GM12801 (cell line): ENCODE results near the gene POLE2.

Source experiments
- CTCF ChIP-seq: IDR thresholded peaks from one replicate; pipeline ENCODE4 v1.5.1; 2011; ENCODE audit warnings: control low read depth; ENCODE audit not compliant: insufficient read length; ENCODE audit errors: extremely low read depth

The POLE2 gene, protein sequence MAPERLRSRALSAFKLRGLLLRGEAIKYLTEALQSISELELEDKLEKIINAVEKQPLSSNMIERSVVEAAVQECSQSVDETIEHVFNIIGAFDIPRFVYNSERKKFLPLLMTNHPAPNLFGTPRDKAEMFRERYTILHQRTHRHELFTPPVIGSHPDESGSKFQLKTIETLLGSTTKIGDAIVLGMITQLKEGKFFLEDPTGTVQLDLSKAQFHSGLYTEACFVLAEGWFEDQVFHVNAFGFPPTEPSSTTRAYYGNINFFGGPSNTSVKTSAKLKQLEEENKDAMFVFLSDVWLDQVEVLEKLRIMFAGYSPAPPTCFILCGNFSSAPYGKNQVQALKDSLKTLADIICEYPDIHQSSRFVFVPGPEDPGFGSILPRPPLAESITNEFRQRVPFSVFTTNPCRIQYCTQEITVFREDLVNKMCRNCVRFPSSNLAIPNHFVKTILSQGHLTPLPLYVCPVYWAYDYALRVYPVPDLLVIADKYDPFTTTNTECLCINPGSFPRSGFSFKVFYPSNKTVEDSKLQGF

DNA sequence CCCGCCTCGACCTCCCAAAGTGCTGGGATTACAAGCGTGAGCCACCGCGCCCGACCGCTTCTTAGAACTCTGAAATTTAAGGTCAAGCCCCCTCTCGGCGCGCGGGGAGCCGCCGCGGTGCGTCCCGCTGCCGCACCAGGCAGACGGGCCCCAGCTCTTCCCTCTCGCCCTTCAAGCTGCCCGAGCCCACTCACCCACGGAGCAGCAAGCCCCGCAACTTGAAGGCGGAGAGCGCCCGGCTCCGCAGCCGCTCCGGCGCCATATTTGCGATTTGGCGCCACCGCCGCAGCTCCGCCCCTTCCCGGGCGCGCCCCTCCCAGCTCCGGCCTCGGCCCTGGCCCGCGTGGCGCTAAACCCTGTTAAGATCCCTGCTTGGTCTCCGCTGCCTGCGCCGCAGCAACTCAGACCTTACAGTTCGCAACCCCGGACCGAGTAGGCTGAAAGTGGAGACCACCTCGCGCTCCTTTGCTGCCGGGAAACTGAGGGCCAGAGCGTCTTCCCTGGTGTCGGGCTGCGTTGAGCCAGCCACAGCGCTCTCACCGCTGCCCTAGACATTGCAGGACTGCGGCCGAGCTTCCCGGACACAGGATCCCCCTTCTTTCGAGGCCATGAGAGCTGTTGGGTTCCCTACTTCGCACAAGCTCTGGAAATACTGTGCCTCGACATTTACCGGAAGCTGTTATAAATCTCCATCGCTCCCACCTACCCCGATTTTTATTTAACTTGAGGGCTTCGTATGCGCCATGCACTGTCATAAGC, at the start of gene POLE2:
Gene POLE2 (minus strand): TSS at position 273 of the 759 bp plus-strand sequence. CDS start 11 bp downstream, at position 262.
- TF ChIP-seq CTCF: no peak

GRCh38 chr14:49733836-49734235, 45.8 kb upstream of the POLE2 start:
- TF ChIP-seq CTCF: no peak

DNA sequence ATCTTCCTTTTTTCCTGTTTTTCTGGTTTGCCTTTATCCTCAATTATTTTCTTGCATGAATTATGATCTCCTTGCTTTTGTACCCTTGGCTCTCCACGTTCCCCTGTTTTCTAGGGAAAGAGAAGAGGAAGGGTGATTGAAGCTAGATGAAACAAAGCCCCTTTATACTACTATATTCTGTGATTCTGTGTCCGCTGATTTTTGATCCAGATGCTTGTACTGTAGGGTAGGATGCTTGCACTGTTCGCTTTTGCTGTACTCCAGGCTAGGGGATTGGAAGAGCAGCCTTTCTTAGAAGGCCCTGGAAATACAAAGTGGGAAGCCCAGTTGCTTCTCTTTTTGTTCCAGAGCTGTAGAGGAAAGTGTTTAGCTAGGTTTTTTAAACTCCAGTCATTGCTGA, 44.9 kb upstream of the POLE2 start:
- no peak for TF ChIP-seq CTCF

- no peak for TF ChIP-seq CTCF
Observed at GRCh38 chr14:49727171-49727570, 39.2 kb upstream of the POLE2 start.

- no peak for TF ChIP-seq CTCF
Observed at GRCh38 chr14:49720744-49721143, 32.7 kb upstream of the POLE2 start.

- no peak for TF ChIP-seq CTCF
Observed at GRCh38 chr14:49703965-49704364, 16.0 kb upstream of the POLE2 start.

- no peak for TF ChIP-seq CTCF
Observed at GRCh38 chr14:49702725-49703124, 14.7 kb upstream of the POLE2 start.
